Kidney (tissue), 14 donors: ENCODE results near the gene PRKAR1B. TPM values are rescaled to one million over a fixed set of nuclear protein-coding genes. Genes with fewer than 3 reads are reported as not detected.

Source experiments
- DNase-seq, 5 donors: peaks; one replicate each; pipeline ENCODE4 v3.0.0-alpha.2; 2013 to 2020
- FAIRE-seq: peaks from 2 replicates; lab custom pipeline; 2012; peaks lifted over from hg19 to GRCh38; lab: Jason Lieb, UNC
- H3K27ac ChIP-seq, 2 donors: one replicate each; pipeline ENCODE4 v1.7.0; 2013; ENCODE audit warnings: low read depth in 2 of 2, low read length in 2 of 2, inconsistent platforms in 1 of 2
- H3K27me3 ChIP-seq: one replicate; pipeline ENCODE4 v1.7.1; 2013; ENCODE audit warnings: low read length, inconsistent platforms; ENCODE audit not compliant: control insufficient read depth, insufficient read depth
- H3K36me3 ChIP-seq, 3 donors: one replicate each; pipeline versions ENCODE4 v1.7.0 to v1.7.1; 2013; ENCODE audit warnings: low read length in 3 of 3, control low read depth in 1 of 3, inconsistent platforms in 1 of 3; ENCODE audit not compliant: insufficient read depth in 3 of 3, control insufficient read depth in 2 of 3
- H3K4me1 ChIP-seq, 3 donors: one replicate each; pipeline versions ENCODE4 v1.7.0 to v1.7.1; 2013; ENCODE audit warnings: low read length in 3 of 3, inconsistent platforms in 1 of 3, low read depth in 1 of 3; ENCODE audit not compliant: control insufficient read depth in 2 of 3, insufficient read depth in 2 of 3
- H3K4me3 ChIP-seq, 3 donors: one replicate each; pipeline versions ENCODE4 v1.7.0 to v1.8.1; 2013; ENCODE audit warnings: low read length in 3 of 3, control low read depth in 1 of 3, inconsistent platforms in 1 of 3
- H3K9ac ChIP-seq, 3 donors: one replicate each; pipeline versions ENCODE4 v1.7.0 to v1.7.1; 2013; ENCODE audit warnings: low read length in 3 of 3, control low read depth in 1 of 3, inconsistent platforms in 1 of 3
- H3K9me3 ChIP-seq, 3 donors: one replicate each; pipeline versions ENCODE4 v1.7.0 to v1.7.1; 2013; ENCODE audit warnings: low read length in 3 of 3, control low read depth in 1 of 3, inconsistent platforms in 1 of 3; ENCODE audit not compliant: control insufficient read depth in 2 of 3, insufficient read depth in 1 of 3
- CTCF ChIP-seq: IDR thresholded peaks from 3 replicates; pipeline ENCODE4 v1.5.1; 2012; ENCODE audit warnings: mild to moderate bottlenecking, moderate library complexity, borderline replicate concordance; ENCODE audit not compliant: insufficient read depth; ENCODE audit errors: extremely low read depth
- intact Hi-C: fragments of 100-400 bp; cut with DNase I; formaldehyde crosslinking; loops from one replicate; pipeline ENCODE4 v1.11.1; 2022
- polyA plus RNA-seq: library from polyadenylated mRNA; stranded (reverse); fragments of 350-450 nt; fragmentation: Illumina TruSeq; extraction: RNeasy Lipid Tissue Mini Kit (QIAGEN cat#74804); gene quantifications from one replicate; pipeline ENCODE4 v1.2.3, GENCODE V29; 2014; ENCODE audit warnings: low read depth, low replicate concordance; ENCODE audit not compliant: insufficient read depth
- total RNA-seq: library from RNA; stranded (reverse); fragmentation: NEBNext Ultra II Directional; extraction: Animal tissue kit (Norgen Biotek cat#: 25700); gene quantifications from one replicate; pipeline ENCODE4 v1.2.1, GENCODE V29; 2021
- donor health status: control.
- donor health status: control.
- donor health status: control.
- donor health status: control.
- donor health status: control.
- donor health status: DM: yes; HTN: yes; CAD: no.
- donor health status: Normal renal cell carcinoma (clear cell type).

Gene PRKAR1B
- total and polyA plus RNA-seq, 2 donors from 2014 or later: 15.9 to 21.4 TPM

DNA sequence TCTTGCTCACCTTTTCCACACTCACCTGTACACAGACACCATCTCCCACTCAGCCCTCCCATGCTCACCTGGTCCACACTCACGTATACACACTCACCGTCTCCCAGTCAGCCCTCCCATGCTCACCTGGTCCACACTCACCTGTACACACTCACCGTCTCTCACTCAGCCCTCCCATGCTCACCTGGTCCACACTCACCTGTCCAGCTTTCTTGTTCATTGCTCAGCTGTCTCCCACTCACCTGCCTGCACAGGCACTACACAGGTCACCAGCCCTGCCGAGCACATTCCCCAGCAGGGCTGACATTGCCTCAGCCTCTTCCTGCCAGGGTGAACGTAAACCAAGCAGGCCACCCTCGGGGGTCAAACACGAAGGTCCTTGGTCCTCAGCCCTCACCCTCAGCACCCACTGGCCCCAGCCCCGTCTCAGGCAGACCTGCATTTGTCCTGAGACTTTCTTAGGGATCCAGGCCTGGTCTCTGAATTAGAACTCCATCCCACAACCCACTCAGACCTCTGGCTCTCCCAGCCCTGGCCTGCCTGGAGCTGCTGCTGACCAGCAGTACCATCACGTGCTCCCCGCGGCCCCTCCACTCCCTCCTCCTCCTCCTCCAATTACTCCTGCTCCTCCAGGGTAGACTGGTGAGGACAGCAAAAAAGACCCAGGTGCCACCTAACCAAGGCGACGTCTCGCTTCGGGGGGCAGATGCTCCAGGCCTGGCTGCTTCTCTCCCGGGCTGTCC, 13.4 kb downstream of the PRKAR1B start:
- H3K4me3 ChIP-seq: peak overlapping the region in 1 of 3 donors; percentile 4
- no peaks in the 10 kb centered on the region for H3K27me3 ChIP-seq
- TF ChIP-seq CTCF: no peak
- no peak overlapping the region for H3K27ac ChIP-seq
- peak; percentile 47 to 74 (median 49) for DNase-seq
- FAIRE-seq: no peak
- H3K9me3 ChIP-seq: no peaks in the 10 kb centered on the region
- intact Hi-C loops: no loop called here
- H3K4me1 ChIP-seq: peaks cover 0 to 4% (median 0%) of the 10 kb centered on the region in 3 donors
- no peaks in the 10 kb centered on the region for H3K36me3 ChIP-seq
- H3K9ac ChIP-seq: no peak overlapping the region

DNA sequence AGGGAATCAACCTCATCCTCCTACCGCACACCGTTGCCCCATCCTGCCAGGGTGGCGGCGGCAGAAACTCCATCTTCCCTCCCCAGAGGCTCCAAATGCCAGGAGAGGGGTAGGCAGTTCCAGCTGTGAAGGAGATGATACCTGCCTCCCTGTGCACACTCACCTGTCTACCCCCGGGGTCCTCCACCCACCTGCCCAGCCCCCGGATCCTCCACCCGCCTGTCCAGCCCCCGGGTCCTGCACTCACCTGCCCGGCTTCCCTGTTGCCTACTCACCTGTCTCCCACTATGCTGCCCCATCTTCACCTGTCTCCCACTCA, 14.0 kb downstream of the PRKAR1B start:
- Histone ChIP-seq H3K9ac (no peak overlapping the region), H3K4me1 (peaks cover 0 to 4% (median 0%) of the 10 kb centered on the region in 3 donors), H3K36me3 (no peaks in the 10 kb centered on the region), H3K9me3 (no peaks in the 10 kb centered on the region), H3K4me3 (peak overlapping the region in 1 of 3 donors; percentile 4), H3K27me3 (no peaks in the 10 kb centered on the region), H3K27ac (no peak overlapping the region)
- intact Hi-C loops: no loop called here
- FAIRE-seq: no peak
- no peak for TF ChIP-seq CTCF
- DNase-seq: peak in 1 of 5 donors; percentile 71

GRCh38 chr7:712381-713138, 14.5 kb downstream of the PRKAR1B start:
- H3K27ac ChIP-seq: no peak overlapping the region
- H3K9ac ChIP-seq: no peak overlapping the region
- H3K4me3 ChIP-seq: no peak overlapping the region
- FAIRE-seq (no peak), DNase-seq (peak in 4 of 5 donors; percentile 28 to 62 (median 55))
- H3K4me1 ChIP-seq: peaks cover 0 to 4% (median 0%) of the 10 kb centered on the region in 3 donors
- no peak for TF ChIP-seq CTCF
- no peaks in the 10 kb centered on the region for H3K27me3 ChIP-seq
- no peaks in the 10 kb centered on the region for H3K9me3 ChIP-seq
- no peaks in the 10 kb centered on the region for H3K36me3 ChIP-seq
- intact Hi-C loops: no loop called here
